Stimulated activated naive CD4-positive, alpha-beta T cell treated with Interleukin-2 at 50 U/mL for 16 hours (primary cell): ENCODE measurements around the gene CFAP157.
"Not testable (repeated sequence)": the region's sequence is repeated elsewhere in the genome, so short reads cannot be mapped to it uniquely, and the experiment has no call there.

ENCODE experiments used
- DNase-seq: peaks from one replicate; lab custom pipeline; 2025; lab: John Stamatoyannopoulos, UW

Gene CFAP157

GRCh38 chr9:127735530-127736185, 28.9 kb downstream of the CFAP157 start:
- no peak for DNase-seq

- DNase-seq = no peak
Observed at GRCh38 chr9:127738666-127739065, 31.9 kb downstream of the CFAP157 start.

- no peak for DNase-seq
Observed at GRCh38 chr9:127739614-127740330, 33.0 kb downstream of the CFAP157 start.

GRCh38 chr9:127741831-127742434, 35.1 kb downstream of the CFAP157 start:
- DNase-seq = no peak

- DNase-seq = no peak
Observed at GRCh38 chr9:127742435-127743088, 35.8 kb downstream of the CFAP157 start.

GRCh38 chr9:127744398-127745110, 37.8 kb downstream of the CFAP157 start:
- no peak for DNase-seq

- no peak for DNase-seq
Observed at GRCh38 chr9:127746959-127747569, 40.3 kb downstream of the CFAP157 start.

- DNase-seq = no peak
Observed at GRCh38 chr9:127749090-127749787, 42.5 kb downstream of the CFAP157 start.

- no peak for DNase-seq
Observed at GRCh38 chr9:127751269-127752054, 44.7 kb downstream of the CFAP157 start.

GRCh38 chr9:127753148-127753547, 46.4 kb downstream of the CFAP157 start:
- no peak for DNase-seq

- no peak for DNase-seq
Observed at GRCh38 chr9:127753622-127754021, 46.8 kb downstream of the CFAP157 start.

GRCh38 chr9:127754099-127755060, 47.6 kb downstream of the CFAP157 start:
- no peak for DNase-seq

- no peak for DNase-seq
Observed at GRCh38 chr9:127755061-127756060, 48.6 kb downstream of the CFAP157 start.

GRCh38 chr9:127756233-127756632, 49.4 kb downstream of the CFAP157 start:
- no peak for DNase-seq

- not testable (repeated sequence) for DNase-seq
Observed at GRCh38 chr9:127756776-127757175, 50.0 kb downstream of the CFAP157 start.

GRCh38 chr9:127758843-127759242, 52.1 kb downstream of the CFAP157 start:
- no peak for DNase-seq

GRCh38 chr9:127761061-127761460, 54.3 kb downstream of the CFAP157 start:
- no peak for DNase-seq

- DNase-seq = no peak
Observed at GRCh38 chr9:127761491-127761956, 54.7 kb downstream of the CFAP157 start.
